Calu3 (cell line): ENCODE measurements around the gene STK11. TPM values are rescaled to one million over a fixed set of nuclear protein-coding genes. Genes with fewer than 3 reads are reported as not detected.

Experiments
- BruUV-seq: library from RNA; stranded (reverse); fragments of 400-500 nt; replicated peaks from 2 replicates; lab custom pipeline; 2021; lab: Mats Ljungman, UMichigan
- CTCF ChIA-PET: fragments of 300-600 bp; sonication (Branson Sonifier 250); formaldehyde crosslinking; loops from one replicate; lab custom pipeline; 2022; ENCODE audit warnings: antibody characterized with exemption; lab: Charles Lee
- DNase-seq: peaks from one replicate; pipeline ENCODE4 v3.0.0; 2022
- H3K27ac Mint-ChIP-seq: one replicate; pipeline ENCODE4 v1.8.0; 2022; ENCODE audit warnings: mixed read lengths; ENCODE audit not compliant: unreplicated experiment
- H3K27me3 Mint-ChIP-seq: one replicate; pipeline ENCODE4 v1.8.0; 2022; ENCODE audit warnings: mixed read lengths; ENCODE audit not compliant: unreplicated experiment
- H3K36me3 Mint-ChIP-seq: one replicate; pipeline ENCODE4 v1.8.0; 2022; ENCODE audit warnings: mild to moderate bottlenecking, moderate library complexity, mixed read lengths; ENCODE audit not compliant: insufficient read depth, unreplicated experiment
- H3K4me1 Mint-ChIP-seq: one replicate; pipeline ENCODE4 v1.8.0; 2022; ENCODE audit warnings: mild to moderate bottlenecking, low read depth, mixed read lengths; ENCODE audit not compliant: unreplicated experiment
- H3K4me3 Mint-ChIP-seq: one replicate; pipeline ENCODE4 v1.8.0; 2022; ENCODE audit warnings: mild to moderate bottlenecking, low read depth, moderate library complexity, mixed read lengths; ENCODE audit not compliant: unreplicated experiment
- H3K9me3 Mint-ChIP-seq: one replicate; pipeline ENCODE4 v1.8.0; 2022; ENCODE audit warnings: low read depth, mixed read lengths; ENCODE audit not compliant: unreplicated experiment
- intact Hi-C: fragments of 100-400 bp; cut with micrococcal nuclease; formaldehyde crosslinking; loops from one replicate; pipeline ENCODE4 v1.10.0; 2022; ENCODE audit not compliant: unreplicated experiment
- total RNA-seq: library from RNA; stranded (reverse); gene quantifications from 2 replicates; pipeline ENCODE4 v1.2.3, GENCODE V29; 2022
- TF ChIP-seq, protein P1 (sequence below): fragments of 200-600 bp; IDR thresholded peaks from one replicate; pipeline ENCODE4 v1.8.0; 2022; ENCODE audit warnings: antibody characterized with exemption; ENCODE audit not compliant: unreplicated experiment

Gene STK11
- total RNA-seq, 1 experiment from 2014 or later: 58.3 TPM

DNA sequence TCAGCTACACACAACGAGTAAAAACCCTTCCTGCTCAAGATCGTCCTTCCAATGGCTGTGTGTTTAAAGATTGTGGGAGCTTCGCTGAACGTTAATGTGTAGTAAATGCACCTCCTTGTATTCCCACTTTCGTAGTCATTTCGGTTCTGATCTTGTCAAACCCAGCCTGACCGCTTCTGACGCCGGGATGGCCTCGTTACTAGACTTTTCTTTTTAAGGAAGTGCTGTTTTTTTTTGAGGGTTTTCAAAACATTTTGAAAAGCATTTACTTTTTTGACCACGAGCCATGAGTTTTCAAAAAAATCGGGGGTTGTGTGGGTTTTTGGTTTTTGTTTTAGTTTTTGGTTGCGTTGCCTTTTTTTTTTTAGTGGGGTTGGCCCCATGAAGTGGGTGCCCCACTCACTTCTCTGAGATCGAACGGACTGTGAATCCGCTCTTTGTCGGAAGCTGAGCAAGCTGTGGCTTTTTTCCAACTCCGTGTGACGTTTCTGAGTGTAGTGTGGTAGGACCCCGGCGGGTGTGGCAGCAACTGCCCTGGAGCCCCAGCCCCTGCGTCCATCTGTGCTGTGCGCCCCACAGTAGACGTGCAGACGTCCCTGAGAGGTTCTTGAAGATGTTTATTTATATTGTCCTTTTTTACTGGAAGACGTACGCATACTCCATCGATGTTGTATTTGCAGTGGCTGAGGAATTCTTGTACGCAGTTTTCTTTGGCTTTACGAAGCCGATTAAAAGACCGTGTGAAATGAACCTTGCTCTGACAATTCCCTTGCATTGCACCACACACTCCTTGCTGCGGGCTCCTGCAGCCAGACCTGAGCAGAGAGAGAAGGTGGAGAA, 67.1 kb downstream of the STK11 start:
- TF ChIP-seq, protein P1, sequence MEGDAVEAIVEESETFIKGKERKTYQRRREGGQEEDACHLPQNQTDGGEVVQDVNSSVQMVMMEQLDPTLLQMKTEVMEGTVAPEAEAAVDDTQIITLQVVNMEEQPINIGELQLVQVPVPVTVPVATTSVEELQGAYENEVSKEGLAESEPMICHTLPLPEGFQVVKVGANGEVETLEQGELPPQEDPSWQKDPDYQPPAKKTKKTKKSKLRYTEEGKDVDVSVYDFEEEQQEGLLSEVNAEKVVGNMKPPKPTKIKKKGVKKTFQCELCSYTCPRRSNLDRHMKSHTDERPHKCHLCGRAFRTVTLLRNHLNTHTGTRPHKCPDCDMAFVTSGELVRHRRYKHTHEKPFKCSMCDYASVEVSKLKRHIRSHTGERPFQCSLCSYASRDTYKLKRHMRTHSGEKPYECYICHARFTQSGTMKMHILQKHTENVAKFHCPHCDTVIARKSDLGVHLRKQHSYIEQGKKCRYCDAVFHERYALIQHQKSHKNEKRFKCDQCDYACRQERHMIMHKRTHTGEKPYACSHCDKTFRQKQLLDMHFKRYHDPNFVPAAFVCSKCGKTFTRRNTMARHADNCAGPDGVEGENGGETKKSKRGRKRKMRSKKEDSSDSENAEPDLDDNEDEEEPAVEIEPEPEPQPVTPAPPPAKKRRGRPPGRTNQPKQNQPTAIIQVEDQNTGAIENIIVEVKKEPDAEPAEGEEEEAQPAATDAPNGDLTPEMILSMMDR: no peak
- Mint-ChIP-seq H3K36me3 (peaks cover 90% of the 10 kb centered on the region), H3K4me3 (no peak overlapping the region), H3K9me3 (no peaks in the 10 kb centered on the region), H3K27ac (peak overlapping the region; percentile 36), H3K27me3 (no peaks in the 10 kb centered on the region), H3K4me1 (peaks cover 31% of the 10 kb centered on the region)
- intact Hi-C loops: no loop called here
- CTCF ChIA-PET: interaction anchor here (0.8 kb wide), 1 partner anchor 28 kb away, joined by 4 read pairs; no protein-coding TSS in a partner anchor
- DNase-seq: no peak
- TSS peak; percentile 11 for BruUV-seq

DNA sequence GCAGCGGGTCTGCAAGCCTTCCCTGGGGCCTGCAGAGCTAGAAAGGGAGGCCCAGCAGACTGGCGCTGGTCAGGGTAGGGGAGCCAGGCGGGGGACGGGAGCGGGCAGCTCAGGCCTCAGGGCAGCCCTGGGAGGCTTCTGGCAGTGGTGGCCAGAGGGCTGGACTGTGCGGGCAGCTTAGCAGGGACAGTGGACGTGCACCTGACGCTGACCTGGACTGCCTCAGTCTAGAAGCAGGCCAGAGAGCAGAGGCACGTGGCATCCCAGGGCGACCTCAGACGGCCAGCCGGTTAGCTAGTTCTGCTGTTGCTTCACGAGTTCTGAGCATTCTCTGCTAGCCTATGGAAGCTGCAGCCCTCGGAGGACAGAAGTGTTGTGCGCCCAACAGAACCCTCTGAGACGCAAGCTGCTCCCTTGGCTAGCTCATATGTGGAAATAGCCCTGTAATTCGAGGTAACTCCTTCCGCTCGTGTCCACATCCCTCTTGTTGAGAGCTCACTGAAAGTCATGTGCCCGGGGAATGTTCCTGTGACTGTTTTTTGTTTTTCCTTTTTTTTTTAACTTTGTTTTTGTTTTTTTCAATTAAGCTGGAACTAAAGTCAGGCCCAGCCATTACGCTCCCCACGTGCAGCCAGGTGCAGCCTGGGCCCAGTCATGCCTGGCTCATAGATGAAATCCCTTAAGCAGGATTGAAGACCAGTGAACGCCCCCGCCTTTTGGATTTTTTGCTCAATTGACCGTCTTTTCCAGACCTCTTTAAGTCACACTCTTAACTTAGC, 67.9 kb downstream of the STK11 start:
- peak overlapping the region; percentile 52 for H3K27ac Mint-ChIP-seq
- BruUV-seq: TSS peak; percentile 50
- H3K36me3 Mint-ChIP-seq: peaks cover 82% of the 10 kb centered on the region
- intact Hi-C loops: no loop called here
- CTCF ChIA-PET: interaction anchor here (0.8 kb wide), 1 partner anchor 29 kb away, joined by 4 read pairs; no protein-coding TSS in a partner anchor
- H3K9me3 Mint-ChIP-seq: no peaks in the 10 kb centered on the region
- no peaks in the 10 kb centered on the region for H3K27me3 Mint-ChIP-seq
- H3K4me3 Mint-ChIP-seq: peak overlapping the region; percentile 73
- H3K4me1 Mint-ChIP-seq: peaks cover 23% of the 10 kb centered on the region
- DNase-seq: no peak
- TF ChIP-seq, protein P1: no peak

DNA sequence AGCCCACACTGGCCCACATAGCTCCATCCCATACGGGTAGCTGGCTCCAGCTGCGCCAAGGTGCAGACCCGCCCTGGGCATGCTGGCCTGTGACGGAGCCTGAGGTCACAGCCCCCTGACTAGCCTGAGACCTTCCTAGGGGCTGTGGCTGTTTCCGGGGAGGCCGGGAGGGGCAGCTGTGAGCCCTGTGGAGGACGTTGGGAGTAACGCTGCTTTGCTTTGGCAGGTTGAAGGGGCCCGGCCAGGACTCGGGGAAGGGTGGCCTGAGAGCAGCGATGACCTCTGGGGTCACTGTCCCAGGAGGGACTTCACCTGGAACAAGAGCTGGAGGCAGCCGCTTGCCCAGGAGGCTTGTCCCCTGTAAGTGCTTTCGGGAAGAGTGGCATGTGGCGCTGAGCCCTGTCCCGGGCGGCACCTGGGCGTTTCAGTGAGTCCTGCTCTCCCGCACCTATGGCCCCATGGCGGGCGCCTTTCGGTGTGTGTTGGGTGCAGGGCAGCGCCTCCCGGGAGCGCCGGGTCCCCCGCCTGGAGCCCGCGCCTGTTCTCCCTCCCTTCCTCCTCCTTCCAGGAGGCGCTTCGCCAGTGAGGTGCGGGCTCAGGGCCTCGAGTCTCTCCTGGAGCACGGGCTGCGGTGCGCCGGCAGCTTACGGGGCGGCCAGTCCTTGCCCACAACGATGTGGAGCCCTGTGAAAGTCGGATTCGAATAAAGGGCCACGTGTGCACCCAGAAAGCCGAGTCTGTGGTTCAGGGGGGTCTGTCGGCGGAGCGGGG, 68.7 kb downstream of the STK11 start:
- Mint-ChIP-seq H3K4me3 (peak overlapping the region; percentile 73), H3K4me1 (peaks cover 18% of the 10 kb centered on the region), H3K36me3 (peaks cover 75% of the 10 kb centered on the region), H3K27ac (peak overlapping the region; percentile 52), H3K9me3 (no peaks in the 10 kb centered on the region), H3K27me3 (no peaks in the 10 kb centered on the region)
- TF ChIP-seq, protein P1: no peak
- CTCF ChIA-PET: no interaction called here
- DNase-seq: no peak
- intact Hi-C loops: no loop called here
- BruUV-seq: no TSS peak

DNA sequence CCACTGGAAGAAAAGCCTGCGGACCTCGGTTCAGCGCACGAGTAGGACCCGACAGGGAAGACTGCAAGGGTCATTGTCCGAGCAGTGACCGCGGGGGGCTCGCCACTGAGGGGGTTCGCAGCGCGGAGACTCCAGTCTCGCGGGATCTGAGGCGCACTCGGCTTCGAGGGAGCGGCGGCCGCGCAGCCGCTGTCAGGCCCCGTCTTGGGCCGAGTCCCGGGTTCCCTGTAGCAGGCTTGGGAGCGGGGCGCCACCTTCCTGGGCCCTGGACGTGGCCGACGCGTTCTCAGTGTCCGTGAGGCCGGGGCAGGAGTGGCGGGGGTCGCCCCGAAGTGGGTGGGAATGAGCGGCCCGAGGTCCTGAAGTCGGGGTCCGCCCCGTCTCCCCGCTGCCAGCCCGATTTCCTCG, 69.3 kb downstream of the STK11 start:
- Mint-ChIP-seq H3K4me1 (peaks cover 17% of the 10 kb centered on the region), H3K36me3 (peaks cover 77% of the 10 kb centered on the region), H3K9me3 (no peaks in the 10 kb centered on the region), H3K27me3 (no peaks in the 10 kb centered on the region), H3K4me3 (peak overlapping the region; percentile 73), H3K27ac (peak overlapping the region; percentile 52)
- TF ChIP-seq, protein P1: no peak
- DNase-seq: no peak
- CTCF ChIA-PET: interaction anchor here (0.6 to 1.0 kb wide), 2 partner anchors 17 to 30 kb away, joined by 5 to 9 read pairs; no protein-coding TSS in a partner anchor
- intact Hi-C loops: no loop called here
- BruUV-seq: no TSS peak
